ENCODE measurements around the gene TOR1AIP1.

- no peak for TF ChIP-seq ZNF274 (IDR thresholded peaks at IDR 0.05; ENCODE audit: low read depth, low read length)
- TF ChIP-seq SUZ12 (IDR thresholded peaks at IDR 0.05; ENCODE audit: extremely low read depth, insufficient read depth, insufficient read length): no peak
Measured at GRCh38 chr1:179840107-179840506, 42.0 kb upstream of the TOR1AIP1 start.

Data from NT2/D1 (cell line).